GM18498 (cell line): ENCODE data around the gene ZNF488.
"Not testable (repeated sequence)": the region's sequence is repeated elsewhere in the genome, so short reads cannot be mapped to it uniquely, and the experiment has no call there.

Experiments
- ATAC-seq: cut with Tn5 transposase; IDR thresholded peaks from one replicate; pipeline ENCODE4 v1.9.1; 2021; ENCODE audit warnings: mild to moderate bottlenecking, moderate library complexity; ENCODE audit not compliant: unreplicated experiment

Gene ZNF488

DNA sequence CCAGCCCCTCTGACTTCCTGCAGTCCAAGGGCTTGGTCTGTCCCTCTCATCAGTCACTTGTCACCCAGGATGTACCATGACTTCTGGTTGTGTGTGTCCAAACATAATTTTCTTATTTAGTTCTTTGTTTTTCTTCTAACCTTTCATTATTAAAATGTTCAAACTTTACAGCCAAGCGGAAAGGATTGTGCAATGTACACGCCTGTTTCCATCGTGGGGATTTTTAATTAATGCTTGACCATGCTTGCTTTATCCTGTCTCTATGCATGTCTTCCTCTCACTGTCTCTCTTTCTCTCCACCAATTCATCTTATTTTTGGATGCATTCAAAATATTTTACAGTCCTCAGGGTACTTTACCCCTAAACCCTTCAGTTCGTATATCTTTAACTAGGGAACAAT, 26.2 kb upstream of the ZNF488 start:
- ATAC-seq: no peak

DNA sequence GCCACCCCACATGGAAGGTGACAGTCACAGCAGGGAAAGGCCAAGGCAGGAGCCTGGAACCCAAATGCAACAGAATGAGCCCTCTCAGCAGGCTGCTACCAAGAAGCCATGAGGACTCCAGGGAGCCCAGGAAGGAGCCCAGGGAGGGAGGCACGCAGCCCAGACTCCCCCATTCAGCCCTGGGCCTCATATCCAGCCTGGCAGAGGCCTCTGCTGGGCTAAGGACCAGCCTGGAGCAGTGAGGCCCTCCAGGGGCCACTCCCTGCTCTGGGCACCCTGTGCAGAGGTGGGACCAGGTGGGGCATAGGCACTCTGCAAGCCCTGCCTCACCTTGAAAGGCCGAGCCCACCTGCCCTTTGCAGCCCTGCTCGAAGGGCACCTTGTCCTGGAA, 25.8 kb upstream of the ZNF488 start:
- ATAC-seq: no peak

DNA sequence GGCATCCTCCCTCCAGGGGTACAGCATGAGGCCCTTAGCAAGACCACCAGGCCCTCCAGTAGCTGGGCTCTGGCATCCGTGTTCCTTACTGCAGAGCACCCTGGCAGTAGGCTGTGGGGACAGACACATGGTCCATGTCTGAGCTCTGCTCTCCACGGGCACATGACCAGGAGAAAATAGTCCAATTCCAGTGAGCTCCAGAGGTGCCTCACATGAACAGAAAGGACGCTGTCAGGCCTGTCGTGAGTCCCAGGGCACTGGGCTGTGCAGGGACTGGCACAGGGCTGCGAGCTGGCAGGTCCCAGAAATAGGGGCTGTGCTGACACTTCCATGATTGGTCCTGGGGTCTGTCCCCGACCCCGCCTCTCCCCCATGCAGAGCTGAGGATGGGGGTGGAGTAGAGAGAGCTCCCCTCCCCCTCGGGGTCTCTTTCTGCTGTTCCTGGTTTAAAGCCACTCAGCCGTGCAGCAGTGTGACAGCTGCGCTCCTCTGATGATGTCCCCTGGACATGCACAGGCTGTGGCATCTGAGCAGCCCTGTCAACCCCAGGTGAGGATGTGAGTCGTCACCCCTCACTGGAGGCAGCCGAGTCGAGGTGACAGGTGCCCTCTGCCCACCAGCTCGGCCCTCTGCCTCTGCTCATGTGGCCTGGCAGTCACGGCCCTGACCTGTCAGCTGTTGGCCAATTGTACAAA, 25.2 kb upstream of the ZNF488 start:
- no peak for ATAC-seq

DNA sequence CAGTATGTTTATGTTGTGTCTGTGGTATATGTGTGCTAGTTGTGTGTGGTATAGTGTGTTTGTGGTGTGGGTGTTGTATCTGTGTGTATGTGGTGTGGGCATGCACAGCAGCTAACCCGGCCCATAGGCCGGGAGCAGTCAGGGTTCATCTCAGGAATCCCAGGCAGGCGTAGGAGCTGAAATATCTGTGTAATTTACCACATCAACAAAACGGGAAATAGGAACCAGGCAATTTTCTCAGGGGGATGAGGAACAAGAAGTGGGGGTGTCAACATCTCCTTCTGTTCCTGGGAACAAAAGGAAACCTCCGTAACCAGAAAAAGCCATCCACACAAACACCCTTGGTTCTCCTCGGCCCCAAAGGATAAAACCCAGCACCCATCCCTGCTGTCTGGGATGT, 24.5 kb upstream of the ZNF488 start:
- no peak for ATAC-seq

DNA sequence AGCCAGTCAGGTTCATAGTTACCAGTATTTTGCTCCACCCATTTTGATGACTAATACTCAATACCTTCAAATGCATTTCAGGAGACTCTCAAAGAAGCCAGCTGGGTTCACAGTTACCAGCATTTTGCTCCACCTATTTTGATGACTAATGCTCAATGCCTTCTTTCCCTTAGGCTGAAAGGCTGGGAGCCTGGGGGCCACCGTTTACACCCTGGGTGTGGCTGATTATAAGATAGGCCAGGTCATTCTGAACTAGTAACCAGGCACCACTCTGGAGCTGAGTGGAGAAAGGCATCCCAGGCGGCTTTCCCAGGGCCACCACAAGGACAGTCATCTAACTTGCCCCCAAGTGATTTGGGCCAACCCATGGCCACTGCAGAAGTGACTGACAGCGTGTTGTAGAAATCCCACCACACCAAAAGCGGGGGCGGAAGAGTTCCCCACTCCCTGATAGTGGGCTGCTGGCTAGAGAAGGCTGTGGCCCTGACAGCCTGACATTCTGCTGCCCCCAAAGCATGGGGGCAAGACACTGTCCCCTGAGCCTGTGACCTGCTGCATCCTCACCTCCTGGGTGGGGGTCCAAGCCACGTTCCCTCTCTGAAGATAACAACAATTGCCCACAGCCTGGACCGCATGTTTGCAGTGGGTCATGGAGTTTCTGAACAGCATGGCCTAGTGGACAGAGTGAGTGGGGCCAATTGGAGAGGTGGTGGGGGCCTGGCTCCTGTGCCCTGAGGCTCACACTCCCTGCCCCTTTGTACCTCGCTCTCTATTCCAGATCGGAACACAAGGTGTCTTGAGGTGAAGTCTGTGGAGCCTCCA, 23.0 kb upstream of the ZNF488 start:
- ATAC-seq: no peak

DNA sequence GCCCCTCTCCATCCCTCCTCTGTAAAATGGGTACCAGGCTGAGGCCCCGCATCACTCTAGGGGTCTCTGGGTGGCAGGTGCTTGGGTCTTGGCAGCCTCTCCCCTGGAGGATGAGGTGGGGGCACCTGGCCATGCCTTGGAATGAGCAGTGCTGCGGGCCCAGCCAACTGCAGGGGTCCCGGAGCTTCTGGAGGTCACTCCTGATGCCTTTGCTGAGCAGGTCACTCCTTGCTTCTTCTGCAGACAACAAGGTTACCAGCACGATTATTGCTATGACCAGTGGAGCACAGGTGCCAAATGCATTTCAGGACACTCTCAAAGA, 22.4 kb upstream of the ZNF488 start:
- no peak for ATAC-seq

DNA sequence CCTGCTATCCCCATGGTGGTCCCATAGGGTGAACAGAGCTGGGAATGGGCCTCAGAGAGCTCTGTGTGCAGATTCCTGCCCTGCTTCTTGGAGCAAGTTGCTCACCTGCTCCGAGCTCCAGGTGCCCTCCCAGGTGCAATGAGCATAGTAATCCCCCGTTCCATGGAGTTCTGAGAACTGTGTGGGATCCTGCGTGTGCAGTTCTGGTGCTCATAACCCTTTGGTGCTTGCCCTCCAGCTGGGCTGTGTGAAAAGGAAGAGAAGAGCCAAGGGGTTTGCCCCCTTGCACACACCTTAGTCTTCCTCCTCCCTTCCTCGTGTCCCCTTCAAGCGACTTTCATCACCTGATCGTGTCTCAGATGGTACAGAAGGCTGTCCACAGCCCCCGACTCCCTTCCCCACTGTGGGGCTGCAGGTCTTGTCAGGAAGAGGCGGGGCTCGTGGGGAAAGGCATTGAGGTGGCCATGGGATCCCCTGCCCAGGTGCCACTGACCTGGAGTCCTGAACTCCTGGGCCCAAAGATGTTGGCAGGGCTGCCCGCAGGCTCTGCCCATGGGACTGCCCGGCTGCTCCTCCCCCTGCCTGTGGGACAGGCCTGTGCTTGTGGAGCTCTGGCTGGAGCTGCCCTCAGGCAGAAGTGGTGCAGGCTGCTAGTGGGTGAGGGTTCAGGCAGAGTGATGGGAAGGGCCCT, 21.9 kb upstream of the ZNF488 start:
- no peak for ATAC-seq

DNA sequence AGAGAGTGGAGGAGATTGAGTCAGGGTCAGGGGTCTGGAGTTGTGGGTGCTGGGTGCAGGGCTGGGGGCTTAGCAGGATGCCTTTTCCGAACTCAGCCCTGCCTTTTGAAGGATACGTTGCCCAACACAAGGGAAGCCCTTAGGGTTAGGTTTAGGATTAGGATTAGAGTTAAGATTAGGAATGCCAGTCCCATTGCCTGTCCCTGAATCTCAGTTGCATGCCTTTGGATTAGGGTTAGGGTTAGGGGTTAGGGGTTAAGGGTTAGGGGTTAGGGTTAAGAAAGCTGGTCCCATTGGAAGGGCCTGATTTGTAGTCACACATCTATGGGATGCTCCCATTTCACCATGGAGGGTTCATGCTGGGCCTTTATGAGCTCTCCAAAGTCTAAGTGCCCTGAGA, 20.8 kb upstream of the ZNF488 start:
- ATAC-seq: no peak

DNA sequence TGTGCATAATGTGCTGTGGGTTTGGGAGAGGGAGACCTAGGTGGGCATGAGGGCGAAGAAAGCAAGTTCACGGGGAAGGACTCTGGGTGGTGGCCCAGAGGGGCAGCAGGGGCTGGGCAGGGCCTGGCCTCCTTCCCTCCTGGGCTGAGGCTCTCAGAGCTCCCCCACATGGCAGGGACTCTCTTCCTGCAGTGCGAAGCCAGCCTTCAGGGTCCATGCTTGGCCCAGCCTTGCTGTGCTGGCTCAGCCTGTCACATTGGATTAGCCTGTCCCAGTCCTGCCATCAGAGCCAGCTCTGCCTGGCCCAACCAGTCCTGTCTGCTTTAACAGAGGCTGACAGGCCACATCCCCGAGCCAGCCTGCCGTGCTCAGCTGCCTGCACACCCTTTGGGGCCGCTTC, 20.4 kb upstream of the ZNF488 start:
- ATAC-seq: no peak

DNA sequence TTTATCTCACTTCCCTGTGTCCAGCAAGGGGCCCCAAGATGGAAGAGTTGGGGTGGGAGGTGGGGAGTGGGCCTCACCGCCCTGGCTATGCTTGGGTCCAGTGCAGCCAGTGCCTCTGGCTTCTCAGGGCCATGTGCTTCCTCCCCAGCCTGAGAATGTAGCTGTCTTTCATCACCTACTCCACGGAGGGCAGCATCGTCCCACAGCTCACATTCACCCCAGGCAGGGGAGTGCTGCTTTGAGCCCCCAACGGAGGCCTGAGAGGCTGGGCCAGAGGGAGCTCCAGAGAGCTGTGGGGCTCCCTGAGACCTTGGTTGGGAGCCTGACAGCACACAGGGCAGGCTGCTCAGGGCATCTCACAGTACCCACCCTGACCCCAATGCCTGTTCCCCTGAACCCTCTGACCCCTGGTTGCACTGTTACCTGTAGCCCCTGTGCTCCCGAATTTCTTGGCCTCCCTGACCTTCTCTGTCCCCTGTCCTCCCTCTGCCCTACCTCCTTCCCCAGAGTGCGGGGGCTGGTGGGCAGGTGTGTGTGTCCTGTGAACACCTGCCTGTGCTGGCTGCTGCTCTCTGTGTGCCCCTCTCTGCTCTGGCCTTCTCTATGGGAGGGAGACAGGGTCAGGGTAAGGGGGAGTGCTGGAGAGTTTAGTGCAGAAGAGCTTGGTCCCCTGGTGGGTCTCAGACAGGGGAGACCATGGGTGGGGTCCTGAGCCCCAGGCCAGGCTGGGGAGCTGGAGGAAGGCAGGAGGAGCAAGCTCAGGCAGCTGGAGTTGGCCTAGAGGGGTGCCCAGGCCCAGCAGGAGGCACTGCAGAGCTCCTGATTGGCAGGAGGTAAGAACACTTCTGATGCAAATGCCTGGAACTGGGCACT, 19.6 kb upstream of the ZNF488 start:
- ATAC-seq: no peak

DNA sequence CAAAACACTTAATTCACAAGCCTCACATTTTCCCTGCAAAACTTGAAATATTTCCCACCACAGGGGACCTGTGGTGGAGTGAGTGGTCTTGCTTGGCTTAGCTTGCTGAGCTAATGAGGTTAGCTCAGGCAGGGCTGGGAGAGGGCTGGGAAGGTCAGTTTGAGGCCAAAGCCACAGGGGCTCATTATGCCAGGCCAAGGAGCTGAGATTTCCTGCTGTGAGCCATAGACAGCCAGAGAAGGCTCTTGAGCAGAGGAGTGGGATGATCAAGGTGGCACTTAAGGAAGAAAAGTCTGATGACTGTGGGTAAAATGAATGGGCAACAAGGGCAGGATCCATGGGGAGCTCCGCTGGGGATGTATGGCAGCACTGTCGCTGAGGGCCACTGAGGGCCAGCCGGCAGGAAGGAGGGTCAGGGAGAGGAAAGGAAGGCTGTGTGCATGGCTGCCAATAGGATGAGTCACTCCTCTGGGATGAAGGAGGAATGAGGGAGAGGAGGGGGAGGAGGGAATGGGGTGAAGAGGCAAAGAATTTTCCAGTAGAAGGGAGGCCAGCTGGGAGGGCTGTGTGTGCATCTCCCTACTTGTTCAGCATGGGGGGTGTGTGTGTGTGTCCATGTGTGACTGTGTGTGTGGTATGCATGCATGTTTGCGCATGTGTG, 18.7 kb upstream of the ZNF488 start:
- ATAC-seq: no peak

DNA sequence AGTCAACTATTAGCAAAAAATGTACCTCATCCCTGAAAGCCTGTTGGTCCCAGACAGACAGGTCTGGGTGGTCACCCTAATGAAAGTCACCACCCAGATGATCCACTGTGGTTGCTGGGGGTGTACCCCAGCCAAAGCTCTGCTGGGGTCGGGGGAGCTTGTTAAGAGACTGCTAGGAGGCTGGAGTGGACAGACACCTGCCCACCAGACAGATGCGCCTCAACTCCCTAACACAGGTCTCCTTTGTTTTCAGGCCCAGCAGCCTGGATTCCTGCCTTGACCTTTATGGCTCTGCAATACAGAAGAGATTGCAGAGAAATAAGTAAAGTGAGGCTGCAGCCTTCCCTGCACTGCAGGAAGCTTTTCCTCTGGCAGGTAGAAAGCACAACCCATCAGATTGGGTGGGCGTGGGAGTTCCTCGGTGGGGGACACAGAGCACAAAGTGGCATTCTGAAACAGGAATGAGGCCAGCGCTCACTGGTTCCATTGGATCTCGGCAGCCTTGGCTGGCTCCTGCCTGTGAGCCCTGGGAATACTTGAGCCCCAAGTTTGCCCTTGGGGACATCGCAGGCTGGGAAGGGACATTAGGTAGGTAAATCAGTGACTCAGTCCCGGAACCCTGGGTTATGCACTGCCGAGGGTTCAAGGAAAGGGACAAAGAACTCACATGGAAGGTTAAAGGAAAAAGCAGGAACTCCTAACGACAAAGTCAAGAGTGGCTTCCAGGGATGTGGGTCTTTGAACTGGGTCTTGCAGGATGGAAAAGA, 18.0 kb upstream of the ZNF488 start:
- ATAC-seq: no peak

DNA sequence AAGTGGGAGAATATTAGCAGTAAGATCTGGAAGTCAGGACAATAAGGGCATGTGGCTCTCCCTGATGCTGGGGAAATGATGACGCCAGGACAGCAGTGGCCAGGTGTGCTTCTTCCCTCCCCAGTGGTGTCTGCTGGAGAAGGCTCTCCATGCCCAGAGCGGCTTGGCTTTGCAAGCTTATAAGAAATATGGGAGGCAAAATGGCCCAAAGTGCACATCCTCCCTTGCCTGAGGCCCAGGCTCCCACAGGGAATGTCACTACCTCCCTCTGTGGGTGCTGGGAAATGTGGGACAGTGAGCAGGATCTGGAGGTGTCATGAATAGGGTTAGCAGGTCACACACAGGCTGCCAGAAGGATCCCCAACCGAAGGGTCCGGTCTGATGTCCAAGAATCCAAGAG, 17.1 kb upstream of the ZNF488 start:
- ATAC-seq: no peak

DNA sequence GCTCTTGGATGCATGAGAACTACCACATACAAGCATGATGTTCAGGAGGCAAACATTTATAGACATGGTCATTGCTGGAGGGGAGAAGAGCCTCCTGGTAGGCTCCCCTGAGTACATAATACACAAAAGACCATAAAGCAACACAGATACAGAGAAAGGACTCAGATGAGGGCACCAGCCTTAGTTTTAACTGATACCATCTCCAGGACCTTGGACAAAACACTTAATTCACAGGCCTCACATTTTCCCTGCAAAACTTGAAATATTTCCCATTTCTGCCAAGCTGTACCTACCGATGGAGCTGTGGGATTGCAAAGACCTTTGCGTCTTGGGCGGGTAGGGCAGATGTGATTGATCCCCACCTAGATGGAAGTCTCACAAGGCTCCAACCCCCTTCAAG, 16.7 kb upstream of the ZNF488 start:
- no peak for ATAC-seq

DNA sequence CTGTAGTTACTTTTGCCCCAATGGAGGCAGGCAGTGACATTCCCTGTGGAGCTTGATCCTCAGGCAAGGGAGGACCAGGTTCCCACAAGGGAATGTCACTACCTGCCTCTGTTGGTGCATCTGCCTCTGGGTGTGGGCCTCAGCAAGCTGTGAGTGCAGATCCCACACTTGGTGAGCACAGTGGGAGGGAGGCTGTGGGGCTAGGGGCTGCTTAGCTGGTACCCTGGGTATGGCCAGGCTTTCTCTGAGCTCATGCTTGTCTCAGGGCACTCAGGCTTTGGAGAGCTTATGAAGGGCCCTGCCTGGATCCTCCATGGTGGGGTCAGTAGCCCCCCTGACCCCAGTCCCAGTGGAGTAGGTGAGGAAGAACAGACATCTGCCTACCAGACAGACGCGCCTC, 16.2 kb upstream of the ZNF488 start:
- ATAC-seq: no peak

DNA sequence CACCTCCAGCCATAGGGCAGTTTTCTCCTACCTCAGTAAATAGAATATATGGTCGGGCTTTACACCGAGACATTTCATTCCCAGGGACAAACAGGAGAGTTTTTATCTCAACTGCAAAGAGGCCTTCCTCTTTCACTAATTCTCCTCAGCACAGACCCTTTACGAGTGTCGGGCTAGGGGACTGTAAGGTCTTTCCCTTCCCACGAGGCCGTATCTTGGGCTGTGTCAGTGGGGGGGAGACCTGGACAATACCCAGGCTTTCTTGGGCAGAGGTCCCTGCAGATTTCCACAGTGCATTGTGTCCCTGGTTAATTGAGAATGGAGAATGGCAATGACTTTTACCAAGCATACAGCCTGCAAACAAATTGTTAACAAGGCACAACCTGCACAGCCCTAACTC, 13.2 kb upstream of the ZNF488 start:
- no peak for ATAC-seq

DNA sequence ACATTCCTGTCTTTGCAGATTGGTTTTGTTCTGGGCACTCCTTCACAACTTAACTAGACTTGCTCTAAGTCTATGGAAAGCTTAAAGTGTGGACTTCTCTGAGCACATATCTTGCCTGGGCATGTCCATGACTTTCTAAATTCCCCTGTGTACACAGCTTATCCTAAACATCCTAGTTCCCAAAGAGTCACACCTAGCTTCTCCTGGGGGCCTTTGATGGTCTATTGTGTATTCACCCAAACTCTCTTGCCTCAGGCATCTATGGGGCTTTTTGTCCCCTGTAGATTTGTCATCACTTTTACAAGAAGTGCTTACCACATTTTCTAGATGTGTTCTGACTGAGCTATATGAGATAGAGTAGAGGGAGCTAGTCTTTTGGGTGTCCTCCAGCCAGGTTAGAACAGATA, 12.2 kb upstream of the ZNF488 start:
- no peak for ATAC-seq

DNA sequence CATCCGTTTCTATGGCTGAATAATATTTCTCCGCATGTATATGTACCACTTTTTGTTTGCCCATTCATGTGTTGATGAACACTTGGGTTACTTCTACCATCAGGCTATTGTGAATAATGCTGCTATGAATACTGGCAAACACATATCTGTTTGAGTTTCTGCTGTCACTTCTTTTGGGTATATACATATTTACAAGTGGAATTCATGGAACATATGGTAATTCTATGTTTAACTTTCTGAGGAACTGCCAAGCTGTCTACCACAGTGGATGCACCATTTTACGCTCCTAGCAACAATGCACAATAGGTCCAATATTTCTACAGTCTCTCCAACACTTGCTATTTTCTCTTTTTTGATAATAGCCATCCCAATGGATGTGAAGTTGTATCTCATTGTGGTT, 5.5 kb upstream of the ZNF488 start:
- no peak for ATAC-seq

DNA sequence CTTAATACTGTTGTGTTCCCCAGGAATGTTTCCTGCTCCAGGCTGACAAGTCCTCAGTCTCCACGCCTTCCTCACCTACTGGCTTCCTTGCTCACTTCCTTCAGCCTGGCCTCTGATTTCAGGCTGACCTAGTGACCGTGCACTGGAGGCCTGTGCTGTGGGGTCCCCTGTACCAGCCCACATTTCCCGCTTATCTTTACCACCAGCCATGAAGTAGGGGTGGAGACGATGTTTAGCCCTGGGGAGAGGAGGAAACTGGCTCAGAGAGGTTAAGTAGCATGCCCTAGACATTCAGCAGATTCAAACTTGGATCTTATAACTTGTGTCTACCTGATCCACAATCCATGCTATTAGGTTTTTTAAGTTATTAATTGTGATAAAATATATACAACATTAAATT, 4.8 kb upstream of the ZNF488 start:
- no peak for ATAC-seq

DNA sequence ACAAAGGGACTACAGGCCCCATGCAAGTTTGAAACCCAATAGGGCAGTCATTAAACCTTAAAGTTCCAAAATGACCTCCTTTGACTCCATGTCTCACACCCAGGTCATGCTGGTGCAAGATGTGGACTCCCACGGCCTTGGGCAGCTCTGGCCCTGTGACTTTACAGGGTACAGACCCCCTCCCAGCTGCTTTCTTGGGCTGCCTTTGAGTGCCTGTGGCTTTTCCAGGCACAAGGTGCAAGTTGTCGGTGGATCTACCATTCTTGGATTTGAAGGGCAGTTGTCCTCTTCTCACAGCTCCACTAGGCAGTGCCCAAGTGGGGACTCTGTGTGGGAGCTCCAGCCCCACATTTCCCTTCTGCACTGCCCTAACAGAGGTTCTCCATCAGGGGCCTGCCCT, 2.0 kb upstream of the ZNF488 start:
- ATAC-seq: not testable (repeated sequence)
